ENCODE results near the gene IL1RN.

IL1RN gene

DNA sequence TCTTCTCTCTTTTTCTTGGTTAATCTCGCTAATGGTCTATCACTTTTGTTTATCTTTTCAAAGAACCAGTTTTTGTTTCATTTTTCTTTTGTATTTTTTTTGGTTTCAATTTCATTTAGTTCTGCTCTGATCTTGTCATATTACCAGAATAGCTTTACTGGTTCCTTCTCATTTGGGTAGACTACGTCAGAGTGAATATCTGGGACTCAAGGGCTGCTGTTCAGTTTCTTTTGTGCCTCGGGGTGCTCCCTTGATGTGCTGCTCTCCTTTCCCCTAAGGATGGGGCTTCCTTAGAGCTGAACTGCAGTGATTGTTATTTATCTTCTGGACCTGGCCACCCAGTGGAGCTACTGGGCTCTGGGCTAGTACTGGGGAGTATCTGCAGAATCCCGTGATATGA lies 29.4 kb upstream of the IL1RN start:
- Histone ChIP-seq H3K9me3 (ENCODE audit: severe bottlenecking) (peaks cover 27% of the 10 kb centered on the region), H3K4me3 (ENCODE audit: low read depth, low read length) (no peak overlapping the region), H3K27ac (no peak overlapping the region), H3K27me3 (ENCODE audit: insufficient read depth, low read depth, severe bottlenecking) (no peaks in the 10 kb centered on the region), H3K36me3 (no peaks in the 10 kb centered on the region)
- no peak for DNase-seq
- TF ChIP-seq, protein P1, sequence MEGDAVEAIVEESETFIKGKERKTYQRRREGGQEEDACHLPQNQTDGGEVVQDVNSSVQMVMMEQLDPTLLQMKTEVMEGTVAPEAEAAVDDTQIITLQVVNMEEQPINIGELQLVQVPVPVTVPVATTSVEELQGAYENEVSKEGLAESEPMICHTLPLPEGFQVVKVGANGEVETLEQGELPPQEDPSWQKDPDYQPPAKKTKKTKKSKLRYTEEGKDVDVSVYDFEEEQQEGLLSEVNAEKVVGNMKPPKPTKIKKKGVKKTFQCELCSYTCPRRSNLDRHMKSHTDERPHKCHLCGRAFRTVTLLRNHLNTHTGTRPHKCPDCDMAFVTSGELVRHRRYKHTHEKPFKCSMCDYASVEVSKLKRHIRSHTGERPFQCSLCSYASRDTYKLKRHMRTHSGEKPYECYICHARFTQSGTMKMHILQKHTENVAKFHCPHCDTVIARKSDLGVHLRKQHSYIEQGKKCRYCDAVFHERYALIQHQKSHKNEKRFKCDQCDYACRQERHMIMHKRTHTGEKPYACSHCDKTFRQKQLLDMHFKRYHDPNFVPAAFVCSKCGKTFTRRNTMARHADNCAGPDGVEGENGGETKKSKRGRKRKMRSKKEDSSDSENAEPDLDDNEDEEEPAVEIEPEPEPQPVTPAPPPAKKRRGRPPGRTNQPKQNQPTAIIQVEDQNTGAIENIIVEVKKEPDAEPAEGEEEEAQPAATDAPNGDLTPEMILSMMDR (IDR thresholded peaks at IDR 0.05; ENCODE audit: low read depth, low read length): no peak

DNA sequence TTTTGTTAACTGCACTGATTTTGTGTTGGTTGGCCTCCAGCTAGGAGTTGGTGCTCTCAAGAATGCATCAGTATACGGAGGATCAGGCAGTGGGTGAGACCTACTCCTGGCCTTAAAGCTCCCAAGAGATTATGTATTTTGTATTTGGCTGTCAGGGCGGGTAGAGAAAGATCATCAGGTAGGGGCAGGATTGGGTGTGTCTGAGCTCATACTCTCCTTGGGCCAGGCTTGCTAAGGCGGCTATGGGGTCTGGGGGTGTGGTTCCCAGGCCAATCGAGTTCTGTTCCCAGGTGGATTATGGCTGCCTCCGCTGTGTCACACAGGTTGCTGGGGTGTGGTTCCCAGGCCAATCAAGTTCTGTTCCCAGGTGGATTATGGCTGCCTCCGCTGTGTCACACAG lies 28.9 kb upstream of the IL1RN start:
- H3K36me3 ChIP-seq: no peaks in the 10 kb centered on the region
- no peak overlapping the region for H3K4me3 ChIP-seq (ENCODE audit: low read depth, low read length)
- H3K27me3 ChIP-seq (ENCODE audit: insufficient read depth, low read depth, severe bottlenecking): no peaks in the 10 kb centered on the region
- no peak for DNase-seq
- no peak overlapping the region for H3K27ac ChIP-seq
- TF ChIP-seq, protein P1 (IDR thresholded peaks at IDR 0.05; ENCODE audit: low read depth, low read length): no peak
- peaks cover 27% of the 10 kb centered on the region for H3K9me3 ChIP-seq (ENCODE audit: severe bottlenecking)

DNA sequence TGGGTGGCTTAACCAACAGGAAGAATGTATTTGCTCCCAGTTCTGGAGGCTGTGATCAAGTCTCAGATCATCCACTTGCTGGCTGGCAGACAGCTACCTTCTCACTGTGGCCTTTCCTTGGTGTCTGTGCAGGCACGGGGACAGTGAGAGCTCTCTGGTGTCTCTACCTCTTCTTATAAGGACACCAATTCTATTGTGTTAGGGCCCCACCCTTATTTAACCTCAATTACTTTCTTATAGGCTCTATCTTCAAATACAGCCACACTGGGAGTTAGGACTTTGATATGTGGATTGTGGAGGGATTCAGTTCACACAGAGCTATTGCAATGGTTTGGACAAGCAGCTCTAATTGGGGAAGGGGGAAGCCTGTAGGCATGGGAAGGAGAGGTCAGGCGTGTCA lies 25.3 kb upstream of the IL1RN start:
- no peak for DNase-seq
- H3K4me3 ChIP-seq (ENCODE audit: low read depth, low read length): no peak overlapping the region
- TF ChIP-seq, protein P1 (IDR thresholded peaks at IDR 0.05; ENCODE audit: low read depth, low read length): no peak
- H3K36me3 ChIP-seq: no peaks in the 10 kb centered on the region
- no peak overlapping the region for H3K27ac ChIP-seq
- H3K27me3 ChIP-seq (ENCODE audit: insufficient read depth, low read depth, severe bottlenecking): no peaks in the 10 kb centered on the region
- peaks cover 13% of the 10 kb centered on the region for H3K9me3 ChIP-seq (ENCODE audit: severe bottlenecking)

DNA sequence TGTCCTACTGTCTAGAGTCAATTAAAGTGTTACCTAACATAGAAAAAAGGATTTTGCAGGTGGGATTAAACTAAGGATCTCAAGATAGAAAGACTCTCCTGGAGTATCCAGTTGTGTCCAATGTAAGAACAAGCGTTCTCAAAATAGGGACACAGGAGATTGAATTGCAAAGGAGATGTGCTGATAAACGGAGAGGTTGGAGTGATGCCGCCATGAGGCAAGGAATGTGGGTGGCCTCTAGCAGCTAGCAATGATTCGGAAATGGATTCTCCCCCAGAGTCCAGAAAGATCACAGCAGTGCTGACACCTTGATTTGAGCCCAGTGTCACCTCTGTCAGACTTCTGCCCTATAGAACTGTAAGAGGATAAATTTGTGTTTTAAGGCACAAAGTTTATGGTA lies 24.1 kb upstream of the IL1RN start:
- no peaks in the 10 kb centered on the region for H3K27me3 ChIP-seq (ENCODE audit: insufficient read depth, low read depth, severe bottlenecking)
- peaks cover 6% of the 10 kb centered on the region for H3K9me3 ChIP-seq (ENCODE audit: severe bottlenecking)
- no peak overlapping the region for H3K27ac ChIP-seq
- H3K4me3 ChIP-seq (ENCODE audit: low read depth, low read length): no peak overlapping the region
- DNase-seq: no peak
- TF ChIP-seq, protein P1 (IDR thresholded peaks at IDR 0.05; ENCODE audit: low read depth, low read length): no peak
- H3K36me3 ChIP-seq: no peaks in the 10 kb centered on the region

DNA sequence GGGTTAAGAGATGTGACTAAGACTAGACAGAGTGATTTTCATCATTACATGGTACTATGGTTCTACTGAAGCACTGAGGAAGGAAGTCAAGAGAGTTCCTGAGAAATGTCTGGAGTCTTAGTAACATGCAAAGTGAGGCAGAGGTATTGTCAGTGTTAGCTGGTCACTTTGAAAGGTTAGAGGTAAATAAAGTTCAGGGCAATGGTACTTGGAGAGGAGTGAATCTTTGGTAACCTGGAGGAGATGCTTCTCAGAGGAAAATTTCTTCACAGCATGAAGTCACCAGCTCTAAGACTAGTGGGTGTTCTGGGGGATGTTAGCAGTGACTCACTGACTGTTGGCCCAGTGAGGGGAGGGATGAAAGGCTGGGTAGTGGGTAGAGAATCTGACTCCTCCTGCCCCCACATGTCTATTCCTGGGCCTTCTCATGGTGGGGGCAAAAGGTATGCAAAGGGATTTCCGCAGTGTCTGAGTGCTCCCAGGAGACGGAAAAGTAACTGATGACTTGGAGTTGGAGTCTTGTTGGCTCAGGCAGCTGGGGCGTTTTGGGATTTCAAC lies 23.3 kb upstream of the IL1RN start:
- H3K36me3 ChIP-seq: no peaks in the 10 kb centered on the region
- no peak for DNase-seq
- no peak overlapping the region for H3K27ac ChIP-seq
- H3K4me3 ChIP-seq (ENCODE audit: low read depth, low read length): no peak overlapping the region
- H3K9me3 ChIP-seq (ENCODE audit: severe bottlenecking): peaks cover 6% of the 10 kb centered on the region
- no peaks in the 10 kb centered on the region for H3K27me3 ChIP-seq (ENCODE audit: insufficient read depth, low read depth, severe bottlenecking)
- TF ChIP-seq, protein P1 (IDR thresholded peaks at IDR 0.05; ENCODE audit: low read depth, low read length): no peak
